SKM-1 (cell line): ENCODE results near the gene TRAPPC2B.

Experiments used
- DNase-seq: peaks from one replicate; lab custom pipeline; 2025; ENCODE audit not compliant: unreplicated experiment; lab: John Stamatoyannopoulos, UW

Gene TRAPPC2B

DNA sequence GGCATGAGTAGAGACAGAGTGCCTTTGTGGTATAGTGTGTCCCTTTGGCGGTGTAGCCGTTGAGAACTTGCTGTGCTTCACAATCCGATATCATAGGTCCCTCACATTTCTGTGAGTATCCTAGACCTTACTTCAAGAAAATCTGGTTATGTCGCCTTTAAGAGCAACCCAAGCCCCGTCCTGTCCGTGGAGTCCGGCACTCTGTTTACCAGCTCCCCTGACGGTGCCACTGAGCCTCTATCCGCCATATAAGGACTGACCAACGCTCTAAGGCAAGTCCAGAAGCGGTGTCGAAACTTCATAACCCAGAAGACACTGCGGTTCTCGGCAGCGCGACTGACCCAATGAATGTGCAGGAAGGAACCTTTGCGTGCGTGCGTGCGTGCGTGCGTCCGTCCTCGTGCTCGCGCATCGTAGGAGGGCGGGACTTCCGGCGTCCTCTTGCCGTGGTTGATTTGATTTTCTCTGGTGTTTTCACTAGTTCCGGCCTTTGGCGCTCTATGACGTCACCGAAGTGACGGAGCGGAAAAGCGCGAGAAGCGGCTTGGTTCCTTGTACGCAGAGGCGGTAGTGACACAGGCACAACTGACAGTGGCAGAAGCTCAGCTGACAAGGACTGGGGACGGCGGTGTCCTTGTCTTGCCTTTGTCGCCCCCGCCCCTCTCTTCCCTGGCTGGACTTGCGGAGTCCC is at the start of gene TRAPPC2B, which contains the start of gene ZNF547:
TSS of gene TRAPPC2B (plus strand) at position 555 of the 691 bp plus-strand sequence. CDS start 1,283 bp downstream, outside the sequence.
TSS of gene ZNF547 (plus strand) at position 555 of the 691 bp plus-strand sequence. CDS start 5,005 bp downstream, outside the sequence.
- peak; percentile 81 for DNase-seq

GRCh38 chr19:57314146-57314545 is 49.2 kb upstream of the TRAPPC2B start:
- DNase-seq, result no peak

DNA sequence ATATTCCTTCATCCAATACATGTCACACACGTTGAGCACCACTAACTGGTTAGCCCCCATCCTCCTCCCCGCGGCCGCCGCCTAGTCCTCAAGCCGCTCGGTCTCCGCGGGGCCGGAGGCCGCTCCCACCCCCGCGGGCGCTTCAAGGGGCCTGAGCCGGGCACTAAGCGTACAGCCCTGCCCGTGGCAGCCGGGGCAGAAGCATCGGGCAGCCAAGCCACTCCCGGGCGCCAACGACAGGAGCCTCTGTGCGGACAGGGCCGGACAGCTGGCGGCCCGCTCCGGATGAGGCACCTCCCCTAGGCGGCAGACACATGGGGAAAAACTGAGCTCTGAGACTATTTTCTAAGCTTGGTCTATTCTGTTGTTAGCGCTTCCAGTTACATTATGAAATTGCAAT is 45.8 kb upstream of the TRAPPC2B start:
- no peak for DNase-seq

- no peak for DNase-seq
These were observed 43.5 kb upstream of the TRAPPC2B start for GRCh38 chr19:57319869-57320179.

GRCh38 chr19:57320180-57321084 is 42.9 kb upstream of the TRAPPC2B start, which contains the start of gene ZNF543:
Gene ZNF543 (plus strand): TSS chr19:57320472. CDS start chr19:57320854, 382 bp downstream.
- peak; percentile 27 for DNase-seq

- DNase-seq, result no peak
These were observed 42.2 kb upstream of the TRAPPC2B start for GRCh38 chr19:57321116-57321515.

DNA sequence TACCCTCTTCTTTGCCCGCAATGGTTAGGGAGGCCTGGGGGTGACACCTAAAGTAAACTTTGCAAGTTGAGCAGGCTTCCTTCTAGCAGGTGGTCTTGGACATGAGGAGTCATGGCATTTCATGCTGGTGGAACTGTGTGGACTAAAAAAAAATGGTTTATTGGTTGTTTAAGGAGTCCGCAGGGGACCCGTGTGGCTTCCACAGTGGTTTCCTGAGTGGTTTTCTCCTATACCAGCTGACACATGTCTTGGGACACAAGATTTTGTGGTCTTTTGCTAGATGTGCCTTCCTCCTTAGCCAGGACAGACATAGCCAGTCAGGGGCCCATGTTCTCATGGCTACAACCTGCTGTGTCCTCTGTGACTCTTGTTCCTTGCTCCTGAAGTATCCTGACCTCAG is 41.6 kb upstream of the TRAPPC2B start:
- no peak for DNase-seq

DNA sequence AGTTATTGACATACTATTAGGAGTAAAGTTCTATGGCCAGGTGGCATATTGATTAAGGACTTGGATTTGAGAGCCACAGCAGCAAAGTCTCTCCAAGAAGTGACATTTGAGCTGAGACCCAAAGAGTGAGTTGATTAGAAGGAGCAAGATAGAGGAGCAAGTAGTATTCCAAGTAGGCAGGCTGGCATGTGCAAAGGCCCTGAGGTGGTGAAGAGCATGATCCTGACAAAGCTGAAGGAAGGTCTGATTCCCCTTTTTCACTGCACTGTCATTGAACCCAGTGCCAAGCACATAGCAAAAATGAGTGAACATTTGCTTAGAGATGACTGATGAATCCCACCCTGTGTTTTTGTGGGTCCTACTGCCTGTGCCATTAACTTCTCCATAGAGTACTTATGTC is 38.4 kb upstream of the TRAPPC2B start:
- no peak for DNase-seq

DNA sequence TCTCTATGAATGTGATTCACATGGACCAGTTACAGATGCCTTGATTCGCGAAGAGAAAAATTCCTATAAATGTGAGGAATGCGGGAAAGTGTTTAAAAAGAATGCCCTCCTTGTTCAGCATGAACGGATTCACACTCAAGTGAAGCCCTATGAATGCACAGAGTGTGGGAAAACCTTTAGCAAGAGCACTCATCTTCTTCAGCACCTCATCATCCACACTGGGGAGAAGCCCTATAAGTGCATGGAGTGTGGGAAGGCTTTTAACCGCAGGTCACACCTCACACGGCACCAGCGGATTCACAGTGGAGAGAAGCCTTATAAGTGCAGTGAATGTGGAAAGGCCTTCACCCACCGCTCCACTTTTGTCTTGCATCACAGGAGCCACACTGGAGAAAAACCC is 35.4 kb upstream of the TRAPPC2B start:
- no peak for DNase-seq

GRCh38 chr19:57334191-57334590 is 29.2 kb upstream of the TRAPPC2B start:
- DNase-seq, result no peak

- no peak for DNase-seq
These were observed 24.5 kb upstream of the TRAPPC2B start for GRCh38 chr19:57338877-57339276.

DNA sequence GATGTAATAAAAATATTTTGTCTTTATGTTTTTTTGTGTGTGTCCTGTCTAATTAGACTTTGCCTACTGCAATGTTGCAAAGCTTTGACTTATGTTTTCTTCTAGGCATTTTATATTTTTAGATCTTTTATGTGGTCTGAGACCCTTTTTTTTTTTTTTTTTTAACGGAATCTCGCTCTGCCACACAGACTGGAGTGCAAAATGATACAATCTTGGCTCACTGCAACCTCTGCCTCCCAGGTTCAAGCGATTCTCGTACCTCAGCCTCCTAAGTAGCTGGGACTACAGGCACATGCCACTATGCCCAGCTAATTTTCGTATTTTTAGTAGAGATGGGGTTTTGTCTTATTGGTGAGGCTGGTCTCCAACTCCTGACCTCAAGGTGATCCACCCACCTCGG is 20.8 kb upstream of the TRAPPC2B start:
- no peak for DNase-seq

GRCh38 chr19:57348136-57348535 is 15.2 kb upstream of the TRAPPC2B start:
- DNase-seq, result no peak

DNA sequence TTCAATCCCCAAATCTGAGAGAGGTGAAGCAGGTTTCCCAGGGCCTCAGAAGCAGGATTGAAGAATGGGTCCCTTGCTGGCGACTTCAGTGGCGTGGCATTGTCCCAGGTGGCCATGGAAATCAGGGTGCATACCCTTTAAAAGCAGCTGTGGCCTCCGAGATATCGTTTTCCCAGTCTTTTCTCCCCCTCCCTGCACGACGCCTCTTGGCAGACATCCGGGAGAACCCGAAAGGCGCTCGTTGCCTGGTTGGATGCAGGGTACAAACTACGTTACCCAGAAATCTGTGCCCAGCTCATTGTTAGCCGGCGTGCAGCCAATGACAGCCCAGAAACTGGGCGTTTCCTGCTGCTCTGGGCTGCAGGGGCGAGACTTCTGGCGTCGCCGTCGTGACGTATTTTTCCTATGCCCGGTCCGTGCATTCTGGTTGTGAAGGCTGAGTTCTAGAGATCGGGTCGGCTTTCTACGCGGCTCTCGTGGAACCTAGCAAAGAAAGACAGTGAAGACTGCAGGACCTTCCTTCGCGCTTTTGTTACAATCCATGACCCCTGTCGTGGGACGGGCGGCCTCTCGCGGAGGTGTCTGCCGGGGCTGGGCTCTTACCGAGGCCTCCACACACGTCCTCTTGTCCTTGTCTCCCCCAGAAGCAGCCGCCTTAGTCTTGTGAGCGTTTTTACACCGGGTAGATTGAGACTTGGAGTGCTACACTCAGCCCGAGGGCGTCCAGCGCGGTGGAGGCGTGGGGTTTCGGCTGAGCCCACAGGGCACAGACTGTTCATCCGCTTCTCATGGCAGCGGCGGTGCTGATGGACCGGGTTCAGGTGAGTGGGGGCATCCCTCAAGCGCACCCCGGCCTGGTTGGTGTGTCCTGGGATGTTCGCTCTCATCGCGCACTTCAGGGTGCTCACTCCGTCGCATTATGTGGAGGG is 12.2 kb upstream of the TRAPPC2B start, which contains the start of gene ZNF304:
TSS of gene ZNF304 (plus strand) at position 395 of the 929 bp plus-strand sequence. CDS start at position 789, 394 bp downstream.
- DNase-seq, result peak; percentile 4

DNA sequence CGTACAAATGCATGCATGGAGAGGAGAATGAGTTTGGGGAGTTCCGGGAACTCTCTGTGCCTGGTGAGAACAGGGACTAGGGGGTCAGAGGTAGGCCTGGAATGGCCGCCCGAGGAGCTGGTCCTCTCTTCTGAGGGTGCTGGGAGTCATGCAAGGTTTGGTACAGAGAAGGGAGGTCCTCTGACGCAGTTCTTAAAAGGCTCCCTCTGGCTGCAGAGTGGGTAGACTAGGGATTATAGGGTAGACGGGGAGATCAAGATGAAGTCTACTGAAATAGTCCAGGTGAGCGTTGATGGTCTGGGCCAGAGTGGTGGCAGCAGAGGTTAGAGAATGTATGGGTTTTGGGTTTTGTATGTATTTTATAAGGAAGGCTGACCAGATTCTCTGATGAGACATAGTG is 11.5 kb upstream of the TRAPPC2B start:
- DNase-seq, result no peak

GRCh38 chr19:57355916-57356315 is 7.4 kb upstream of the TRAPPC2B start:
- DNase-seq, result no peak

DNA sequence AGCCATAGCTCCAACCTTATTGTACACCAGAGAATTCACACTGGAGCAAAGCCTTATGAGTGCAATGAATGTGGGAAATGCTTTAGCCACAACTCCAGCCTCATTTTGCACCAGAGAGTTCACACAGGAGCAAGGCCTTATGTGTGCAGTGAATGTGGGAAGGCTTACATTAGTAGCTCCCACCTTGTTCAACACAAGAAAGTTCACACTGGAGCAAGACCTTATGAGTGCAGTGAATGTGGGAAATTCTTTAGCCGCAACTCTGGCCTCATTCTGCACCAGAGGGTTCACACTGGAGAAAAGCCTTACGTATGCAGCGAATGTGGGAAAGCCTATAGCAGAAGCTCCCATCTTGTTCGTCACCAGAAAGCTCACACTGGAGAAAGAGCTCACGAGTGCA is 5.9 kb upstream of the TRAPPC2B start:
- DNase-seq, result no peak

DNA sequence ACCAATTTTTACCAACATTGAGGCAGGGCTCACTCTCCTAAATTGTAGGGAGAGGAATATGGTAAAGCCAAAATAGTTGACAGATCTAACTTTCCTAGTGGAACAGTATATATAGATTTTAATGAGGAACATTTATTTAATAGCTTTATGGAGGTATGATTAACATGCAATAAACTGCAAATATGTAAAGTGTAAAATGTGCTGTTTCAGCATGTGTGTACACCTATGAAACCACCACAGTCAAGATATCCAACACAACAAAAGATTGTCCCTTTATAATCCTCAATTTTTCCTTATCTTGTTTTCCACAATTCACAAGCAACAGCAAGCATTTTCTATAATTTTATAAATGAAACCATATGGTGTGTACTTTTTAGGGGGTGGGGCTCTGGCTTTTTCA is 4.1 kb upstream of the TRAPPC2B start:
- no peak for DNase-seq

GRCh38 chr19:57362419-57362818 is 932 bp upstream of the TRAPPC2B start:
- no peak for DNase-seq

- DNase-seq, result no peak
These were observed 384 bp downstream of the TRAPPC2B start for GRCh38 chr19:57363688-57364181.

GRCh38 chr19:57366776-57367175 is 3.4 kb downstream of the TRAPPC2B start:
- no peak for DNase-seq
